ENCODE results near the gene CD6.

The CD6 gene

GRCh38 chr11:61061081-61061826 lies 89.8 kb downstream of the CD6 start:
- TF ChIP-seq TAF1 (IDR thresholded peaks at IDR 0.05; ENCODE audit: borderline replicate concordance, insufficient read depth, low read length) (no peak), REST (IDR thresholded peaks at IDR 0.05; ENCODE audit: insufficient read depth in 1 of 2, low read depth in 2 of 2, low read length in 2 of 2) (no peak), POLR2AphosphoS5 (IDR thresholded peaks at IDR 0.05; ENCODE audit: low read depth, low read length) (no peak), SIN3A (IDR thresholded peaks at IDR 0.05; ENCODE audit: borderline replicate concordance, insufficient read depth, low read length) (no peak), FOXP2 (optimal IDR thresholded peaks at IDR 0.05; ENCODE audit: borderline replicate concordance, extremely low read depth, extremely low read length, insufficient read depth) (no peak)

- no peak for TF ChIP-seq POLR2AphosphoS5 (IDR thresholded peaks at IDR 0.05; ENCODE audit: low read depth, low read length)
- TF ChIP-seq SIN3A (IDR thresholded peaks at IDR 0.05; ENCODE audit: borderline replicate concordance, insufficient read depth, low read length), result no peak
- no peak for TF ChIP-seq FOXP2 (optimal IDR thresholded peaks at IDR 0.05; ENCODE audit: borderline replicate concordance, extremely low read depth, extremely low read length, insufficient read depth)
- TF ChIP-seq TAF1 (IDR thresholded peaks at IDR 0.05; ENCODE audit: borderline replicate concordance, insufficient read depth, low read length), result no peak
- no peak for TF ChIP-seq REST (IDR thresholded peaks at IDR 0.05; ENCODE audit: insufficient read depth in 1 of 2, low read depth in 2 of 2, low read length in 2 of 2)
These were observed 90.9 kb downstream of the CD6 start for GRCh38 chr11:61062181-61062930.

- TF ChIP-seq REST (IDR thresholded peaks at IDR 0.05; ENCODE audit: insufficient read depth in 1 of 2, low read depth in 2 of 2, low read length in 2 of 2) (no peak), SIN3A (IDR thresholded peaks at IDR 0.05; ENCODE audit: borderline replicate concordance, insufficient read depth, low read length) (no peak), TAF1 (IDR thresholded peaks at IDR 0.05; ENCODE audit: borderline replicate concordance, insufficient read depth, low read length) (no peak), POLR2AphosphoS5 (IDR thresholded peaks at IDR 0.05; ENCODE audit: low read depth, low read length) (no peak), FOXP2 (optimal IDR thresholded peaks at IDR 0.05; ENCODE audit: borderline replicate concordance, extremely low read depth, extremely low read length, insufficient read depth) (no peak)
These were observed 94.6 kb downstream of the CD6 start for GRCh38 chr11:61065955-61066638.

GRCh38 chr11:61066645-61067044 lies 95.2 kb downstream of the CD6 start:
- TF ChIP-seq TAF1 (IDR thresholded peaks at IDR 0.05; ENCODE audit: borderline replicate concordance, insufficient read depth, low read length) (no peak), FOXP2 (optimal IDR thresholded peaks at IDR 0.05; ENCODE audit: borderline replicate concordance, extremely low read depth, extremely low read length, insufficient read depth) (no peak), SIN3A (IDR thresholded peaks at IDR 0.05; ENCODE audit: borderline replicate concordance, insufficient read depth, low read length) (no peak), REST (IDR thresholded peaks at IDR 0.05; ENCODE audit: insufficient read depth in 1 of 2, low read depth in 2 of 2, low read length in 2 of 2) (no peak), POLR2AphosphoS5 (IDR thresholded peaks at IDR 0.05; ENCODE audit: low read depth, low read length) (no peak)

Data from PFSK-1 (cell line).